K562 (cell line): Measurements from ENCODE around the gene ZNF292. TPM values are rescaled to one million over a fixed set of nuclear protein-coding genes. Genes with fewer than 3 reads are reported as not detected.

Experiments
- ATAC-seq: fragments of 200-7000 bp; cut with Tn5 transposase; 3 replicates; pipeline ENCODE4 v1.9.1; 2020; ENCODE audit warnings: moderate library complexity
- BruUV-seq: library from RNA; stranded (reverse); fragments of 400-500 nt; replicated peaks from 2 replicates; lab custom pipeline; 2021; lab: Mats Ljungman, UMichigan
- CTCF ChIA-PET: fragments of 300-600 bp; formaldehyde crosslinking; extraction: SDS; loops from one replicate; lab custom pipeline; 2021; ENCODE audit warnings: low intra/inter-chr PET ratio; lab: Yijun Ruan, JAX
- POLR2A ChIA-PET: fragments of 300-600, 350-650 bp; sonication (Branson Sonifier 250); formaldehyde crosslinking; extraction: SDS; loops from one replicate; lab custom pipeline; 2021; ENCODE audit warnings: antibody characterized with exemption, inconsistent platforms; lab: Yijun Ruan, JAX
- DNase-seq, 4 experiments: peaks; one replicate each; pipeline versions ENCODE4 v3.0.0 to v3.0.0-alpha.2; 2011 to 2018; ENCODE audit warnings: low spot score in 3 of 4, mixed read lengths in 3 of 4; ENCODE audit errors: extremely low read depth in 1 of 4
- FAIRE-seq: peaks from 2 replicates; lab custom pipeline; 2011; peaks lifted over from hg19 to GRCh38; lab: Jason Lieb, UNC
- H2AFZ ChIP-seq: 2 replicates; pipeline ENCODE4 v1.6.0; 2011; ENCODE audit warnings: low read depth, low read length, control low read depth, inconsistent platforms
- H3K27ac ChIP-seq: fragments of 200-600 bp; 3 replicates; pipeline ENCODE4 v1.8.0; 2011; ENCODE audit warnings: low read depth, mild to moderate bottlenecking, control low read depth, inconsistent platforms, low read length, moderate library complexity, mixed read lengths; ENCODE audit errors: extremely low read depth
- H3K27me3 ChIP-seq, 2 experiments: fragments of 300-600 bp in 1 of 2; 2 replicates in 1 of 2; 3 replicates in 1 of 2; pipeline versions ENCODE4 v1.6.0 to v1.8.0; 2011; ENCODE audit warnings: inconsistent platforms in 2 of 2, low read length in 2 of 2, mild to moderate bottlenecking in 1 of 2, mixed read lengths in 1 of 2, moderate library complexity in 1 of 2; ENCODE audit not compliant: control insufficient read depth in 2 of 2, insufficient read depth in 2 of 2
- H3K36me3 ChIP-seq: fragments of 300-600 bp; 3 replicates; pipeline ENCODE4 v1.8.0; 2011; ENCODE audit warnings: mild to moderate bottlenecking, low read length, inconsistent platforms; ENCODE audit not compliant: control insufficient read depth, insufficient read depth
- H3K4me1 ChIP-seq, 2 experiments: fragments of 200-600 bp in 1 of 2; replicated peaks in 1 of 2; 2 replicates in 1 of 2; 3 replicates in 1 of 2; pipeline versions ENCODE4 v1.5.1 to v1.8.0; 2011; ENCODE audit warnings: inconsistent platforms in 2 of 2, low read length in 2 of 2, mild to moderate bottlenecking in 1 of 2, mixed read lengths in 1 of 2, moderate library complexity in 1 of 2; ENCODE audit not compliant: control insufficient read depth in 2 of 2, insufficient read depth in 2 of 2
- H3K4me2 ChIP-seq: 2 replicates; pipeline ENCODE4 v1.6.1; 2011; ENCODE audit warnings: low read length, control low read depth, inconsistent platforms, mixed read lengths; ENCODE audit not compliant: insufficient read depth
- H3K4me3 ChIP-seq: fragments of 200-600 bp; sonication (generic), shearing (Covaris generic); 2 replicates; pipeline ENCODE4 v1.5.1; 2016; ENCODE audit warnings: control low read depth, inconsistent platforms
- H3K79me2 ChIP-seq: fragments of 200-600 bp; 3 replicates; pipeline ENCODE4 v1.8.0; 2011; ENCODE audit warnings: low read length, inconsistent platforms; ENCODE audit not compliant: control insufficient read depth, insufficient read depth
- H3K9ac ChIP-seq, 2 experiments: 2 replicates each; pipeline versions ENCODE4 v1.6.0 to v1.6.1; 2011; ENCODE audit warnings: low read depth in 2 of 2, low read length in 2 of 2, control low read depth in 1 of 2, inconsistent platforms in 1 of 2, mild to moderate bottlenecking in 1 of 2, mixed read lengths in 1 of 2; ENCODE audit not compliant: insufficient read depth in 1 of 2
- H3K9me1 ChIP-seq: one replicate; pipeline ENCODE4 v1.6.0; 2011; ENCODE audit warnings: inconsistent platforms, mild to moderate bottlenecking, low read length, moderate library complexity; ENCODE audit not compliant: control insufficient read depth, insufficient read depth
- H3K9me3 ChIP-seq: replicated peaks from 2 replicates; pipeline ENCODE4 v1.5.1; 2011; ENCODE audit warnings: low read depth, low read length, inconsistent platforms; ENCODE audit not compliant: control insufficient read depth, insufficient read depth
- H4K20me1 ChIP-seq: replicated peaks from 2 replicates; pipeline ENCODE4 v1.6.1; 2011; ENCODE audit warnings: low read length, inconsistent platforms, mixed read lengths; ENCODE audit not compliant: control insufficient read depth, insufficient read depth
- C11orf30 ChIP-seq: fragments of 450-650 bp; IDR thresholded peaks from 2 replicates; pipeline ENCODE4 v1.6.1; 2016; ENCODE audit warnings: low read depth, mild to moderate bottlenecking
- CC2D1A ChIP-seq: fragments of 450-650 bp; IDR thresholded peaks from 2 replicates; pipeline ENCODE4 v1.6.1; 2017; ENCODE audit warnings: mild to moderate bottlenecking
- DACH1 ChIP-seq: fragments of 450-650 bp; IDR thresholded peaks from 2 replicates; pipeline ENCODE4 v1.6.1; 2018; ENCODE audit not compliant: partially characterized antibody
- DIDO1 ChIP-seq: fragments of 450-650 bp; IDR thresholded peaks from 2 replicates; pipeline ENCODE4 v1.6.1; 2016; ENCODE audit warnings: low read depth, missing biosample characterization, missing genetic modification characterization
- MAFF ChIP-seq: IDR thresholded peaks from 2 replicates; pipeline ENCODE4 v1.6.1; 2012; ENCODE audit warnings: low read length, improper control_type of control experiment
- MAFG ChIP-seq: fragments of 450-650 bp; conservative IDR thresholded peaks from 2 replicates; pipeline ENCODE4 v1.6.1; 2016; ENCODE audit warnings: missing genetic modification characterization, missing compliant biosample characterization
- MNT ChIP-seq, 2 experiments: fragments of 450-650 bp; conservative IDR thresholded peaks; 2 replicates each; pipeline ENCODE4 v1.6.1; 2017; ENCODE audit warnings: mild to moderate bottlenecking in 2 of 2, moderate library complexity in 2 of 2
- ZC3H11A ChIP-seq: IDR thresholded peaks from 2 replicates; pipeline ENCODE4 v1.6.1; 2012; ENCODE audit warnings: low read depth, low read length, improper control_type of control experiment
- ZEB2 ChIP-seq: fragments of 450-650 bp; IDR thresholded peaks from 2 replicates; pipeline ENCODE4 v1.6.1; 2016
- ZNF224 ChIP-seq: sonication (generic); formaldehyde crosslinking; IDR thresholded peaks from 2 replicates; pipeline ENCODE4 v1.8.0; 2022; ENCODE audit warnings: mild to moderate bottlenecking, missing genetic modification reagents
- ZNF316 ChIP-seq: fragments of 450-650 bp; IDR thresholded peaks from 2 replicates; pipeline ENCODE4 v1.6.1; 2016
- ZNF507 ChIP-seq: conservative IDR thresholded peaks from 2 replicates; pipeline ENCODE4 v1.6.1; 2017; ENCODE audit warnings: missing genetic modification characterization, missing compliant biosample characterization
- ZNF511 ChIP-seq: sonication (generic); formaldehyde crosslinking; IDR thresholded peaks from 2 replicates; pipeline ENCODE4 v1.8.0; 2022; ENCODE audit warnings: mild to moderate bottlenecking, missing genetic modification reagents
- ZNF668 ChIP-seq: fragments of 250-450 bp; sonication (Bioruptor Pico); IDR thresholded peaks from 2 replicates; pipeline ENCODE4 v1.8.0; 2022; ENCODE audit warnings: mild to moderate bottlenecking, inconsistent platforms
- WGBS: fragments of 100-300 bp; shearing (Covaris generic); methylation state at CpG from one replicate; pipeline ENCODE4 v1.1.6; 2016; ENCODE audit warnings: low coverage, mixed read lengths; ENCODE audit not compliant: insufficient coverage; ENCODE audit errors: missing lambda C conversion rate; 5-methylcytosine and 5-hydroxymethylcytosine counted together
- in situ Hi-C: fragments of 300-500 bp; cut with MboI; formaldehyde crosslinking; loops from 4 replicates; pipeline ENCODE4 v1.15.0; 2018; ENCODE audit warnings: inconsistent platforms, mixed read lengths
- intact Hi-C: fragments of 100-400 bp; cut with micrococcal nuclease; formaldehyde crosslinking; loops from 2 replicates; pipeline ENCODE4 v1.14.2; 2022
- polyA plus RNA-seq, 8 experiments: library from polyadenylated mRNA; depleted of rRNA in 4 of 8; stranded (reverse) in 5 of 8; unstranded in 3 of 8; fragments of >200 nt; fragmentation: Nextera tagmentation in 2 of 8; fragmentation: Illumina TruSeq in 1 of 8; extraction: Ambion mirVana in 2 of 8; extraction: Trizol in 1 of 8; gene quantifications; 2 replicates each; pipeline versions ENCODE4 v1.2.1 to v1.2.3, GENCODE V29; 2011 to 2014; ENCODE audit warnings: inconsistent platforms in 1 of 8, missing spikeins in 1 of 8
- total RNA-seq, 7 experiments: library from RNA; depleted of rRNA in 6 of 7; stranded (reverse); fragments of >200 nt in 6 of 7; fragmentation: Illumina TruSeq in 2 of 7; extraction: Trizol in 2 of 7; gene quantifications; 2 replicates each; pipeline versions ENCODE4 v1.2.1 to v1.2.3, GENCODE V29; 2011 to 2021; ENCODE audit warnings: low replicate concordance in 1 of 7
- TF ChIP-seq, protein P1 (sequence below): sonication (generic); formaldehyde crosslinking; IDR thresholded peaks from 2 replicates; pipeline ENCODE4 v1.9.0; 2022; ENCODE audit warnings: mild to moderate bottlenecking, missing genetic modification reagents

Gene ZNF292
- total and polyA plus RNA-seq, 9 of the 15 experiments (the other 6 are each of a cell fraction or from before 2014, with no cell fraction given) = 4.4 to 17.1 (median 12.8) TPM

DNA sequence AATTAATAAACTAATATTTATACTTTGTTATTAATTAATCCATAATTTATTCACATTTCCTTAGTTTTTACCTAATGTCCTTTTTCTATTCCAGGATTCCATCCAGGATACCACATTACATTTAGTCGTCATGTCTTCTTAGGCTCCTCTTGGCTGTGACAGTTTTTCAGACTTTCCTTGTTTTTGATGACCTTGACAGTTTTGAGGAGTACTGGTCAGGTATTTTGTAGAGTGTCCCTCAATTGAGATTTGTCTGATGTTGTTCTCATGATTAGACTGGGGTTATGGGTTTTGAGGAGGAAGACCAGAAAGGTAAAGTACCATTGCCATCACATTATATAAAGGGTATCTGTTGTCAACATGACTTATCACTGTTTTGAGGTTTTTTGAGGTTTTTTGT is 67.3 kb downstream of the ZNF292 start:
- Histone ChIP-seq H3K4me3 (no peak overlapping the region), H4K20me1 (no peaks in the 10 kb centered on the region), H2AFZ (no peak overlapping the region), H3K27me3 (no peaks in the 10 kb centered on the region), H3K4me1 (no peaks in the 10 kb centered on the region), H3K9me1 (no peaks in the 10 kb centered on the region), H3K9me3 (no peaks in the 10 kb centered on the region), H3K79me2 (no peaks in the 10 kb centered on the region)
- POLR2A ChIA-PET = no interaction called here
- no peak for ATAC-seq
- TF ChIP-seq ZC3H11A (no peak), MNT (conservative IDR thresholded peaks at IDR 0.05) (no peak), C11orf30 (peak; percentile 59), ZNF511 (no peak), DIDO1 (tag) (no peak), ZNF224 (CRISPR knock-in tag) (no peak), MAFG (tag) (peak; percentile 50), ZNF668 (CRISPR knock-in tag) (no peak), ZNF316 (peak; percentile 81), ZEB2 (no peak), MAFF (peak; percentile 35), CC2D1A (no peak), ZNF507 (tag) (no peak), DACH1 (no peak)
- TF ChIP-seq, protein P1, sequence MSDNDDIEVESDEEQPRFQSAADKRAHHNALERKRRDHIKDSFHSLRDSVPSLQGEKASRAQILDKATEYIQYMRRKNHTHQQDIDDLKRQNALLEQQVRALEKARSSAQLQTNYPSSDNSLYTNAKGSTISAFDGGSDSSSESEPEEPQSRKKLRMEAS = no peak
- TF ChIP-seq, all 486 proteins: peak for 4
- intact Hi-C loops = no loop called here
- Histone ChIP-seq H3K4me2 (no peak overlapping the region), H3K36me3 (peaks cover 58% of the 10 kb centered on the region), H3K27ac (no peak overlapping the region), H3K9ac (no peak overlapping the region)
- FAIRE-seq (no peak), DNase-seq (no peak)
- CTCF ChIA-PET = no interaction called here
- no TSS peak for BruUV-seq
- in situ Hi-C loops = no loop called here
- 89% methylated on average over 1 of the region's 1 CpG for WGBS
